ENCODE measurements around the gene DIP2C.
"Not testable (repeated sequence)": the region's sequence is repeated elsewhere in the genome, so short reads cannot be mapped to it uniquely, and the experiment has no call there.

DIP2C gene

DNA sequence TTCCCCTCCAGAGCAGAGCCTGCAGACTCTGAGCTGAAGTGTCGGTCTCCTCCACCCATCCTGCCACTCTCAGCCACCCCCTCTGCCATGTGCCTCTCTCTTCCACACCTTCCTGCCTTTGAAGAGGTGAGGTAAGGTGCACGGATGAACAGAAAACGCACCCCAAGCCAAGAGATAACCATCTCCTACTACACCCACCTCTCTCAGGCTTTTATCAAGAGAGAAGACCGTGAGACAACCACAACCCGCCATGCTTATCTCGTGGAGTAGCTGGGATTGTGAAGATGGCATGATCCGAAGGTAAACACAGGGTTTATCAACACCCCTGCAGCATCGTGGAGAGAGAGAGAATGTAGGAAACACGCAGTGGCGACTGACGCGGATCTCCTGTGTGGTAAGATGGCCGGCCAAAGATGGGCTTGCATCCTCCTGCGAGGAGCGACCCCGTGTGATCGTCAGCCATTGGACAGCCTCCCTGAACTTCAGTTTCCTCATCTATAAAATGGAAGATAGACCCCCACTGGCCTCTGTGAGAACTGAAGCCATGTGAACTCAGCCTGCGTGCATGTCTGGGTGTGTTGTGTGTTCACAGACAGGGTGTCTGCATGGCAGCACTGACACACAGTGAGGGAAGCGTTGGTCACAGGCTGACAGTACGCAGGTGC, 219.0 kb downstream of the DIP2C start:
- DNase-seq = peak; percentile 68

- DNase-seq = no peak
These were observed 219.5 kb downstream of the DIP2C start for GRCh38 chr10:469947-470338.

GRCh38 chr10:459743-460142, 229.7 kb downstream of the DIP2C start:
- DNase-seq = no peak

- DNase-seq = no peak
These were observed 231.0 kb downstream of the DIP2C start for GRCh38 chr10:458421-458851.

DNA sequence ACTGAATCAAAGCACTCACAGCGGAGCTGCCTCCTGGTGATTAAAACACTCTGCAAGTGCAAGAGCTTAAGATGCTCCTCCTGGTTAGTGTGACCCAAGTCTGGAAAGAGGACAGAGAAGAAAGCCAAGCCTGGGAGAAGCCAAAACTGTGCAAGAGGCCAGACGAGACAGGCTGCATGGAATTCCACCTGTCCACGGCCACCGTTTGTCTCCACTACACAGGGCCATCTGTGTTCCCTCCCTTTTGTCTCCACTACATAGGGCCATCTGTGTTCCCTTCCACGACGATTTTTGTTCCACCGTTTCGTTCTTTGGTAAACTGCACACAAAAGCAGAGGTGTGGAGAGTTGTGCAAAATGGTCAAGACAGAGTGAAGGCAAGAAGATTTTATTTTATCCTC, 233.0 kb downstream of the DIP2C start:
- DNase-seq = no peak

DNA sequence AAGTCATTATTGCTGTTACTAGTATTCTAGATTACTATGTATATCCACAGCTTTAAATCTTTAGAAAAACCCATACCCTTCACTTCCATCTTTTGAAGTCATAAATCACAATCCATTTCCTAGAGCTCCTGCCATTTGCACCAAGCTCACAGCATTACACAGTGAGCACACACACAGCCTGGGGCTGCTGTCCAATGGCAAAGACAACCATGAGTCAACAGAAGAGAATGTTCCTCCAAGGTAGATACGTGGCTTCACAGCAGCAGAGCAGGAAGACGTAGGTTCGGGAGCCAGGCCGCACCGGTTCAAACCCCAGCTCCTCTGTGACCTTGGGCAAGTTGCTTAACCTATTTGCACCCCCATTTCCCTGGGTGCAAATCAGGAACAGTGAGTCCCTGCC, 234.6 kb downstream of the DIP2C start:
- peak; percentile 28 for DNase-seq

GRCh38 chr10:453647-454046, 235.8 kb downstream of the DIP2C start:
- no peak for DNase-seq

- DNase-seq = no peak
These were observed 236.7 kb downstream of the DIP2C start for GRCh38 chr10:452512-453426.

- DNase-seq = no peak
These were observed 237.6 kb downstream of the DIP2C start for GRCh38 chr10:451856-452255.

- DNase-seq = peak; percentile 78
These were observed 238.4 kb downstream of the DIP2C start for GRCh38 chr10:451021-451471.

- DNase-seq = no peak
These were observed 239.0 kb downstream of the DIP2C start for GRCh38 chr10:450463-450862.

- not testable (repeated sequence) for DNase-seq
These were observed 240.1 kb downstream of the DIP2C start for GRCh38 chr10:449331-449730.

GRCh38 chr10:443459-443858, 246.0 kb downstream of the DIP2C start:
- no peak for DNase-seq

GRCh38 chr10:442209-442608, 247.3 kb downstream of the DIP2C start:
- DNase-seq = no peak

DNA sequence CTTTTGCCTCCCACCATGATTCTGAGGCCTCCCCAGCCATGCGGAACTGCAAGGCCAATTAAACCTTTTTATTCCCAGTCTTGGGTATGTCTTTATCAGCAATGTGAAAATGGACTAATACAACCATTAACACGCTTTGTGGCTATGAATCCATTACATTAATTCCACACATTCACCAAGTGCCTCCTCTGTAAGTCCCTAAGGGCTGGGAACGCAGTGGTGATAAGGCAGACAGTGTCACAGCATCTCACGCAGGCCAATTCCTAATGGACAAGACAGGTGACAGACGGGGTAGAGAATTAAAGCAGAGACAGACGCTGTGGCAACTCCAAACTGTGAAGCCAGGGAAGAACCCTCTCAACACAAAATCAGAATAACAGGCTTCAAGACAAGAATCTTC, 247.8 kb downstream of the DIP2C start:
- no peak for DNase-seq

DNA sequence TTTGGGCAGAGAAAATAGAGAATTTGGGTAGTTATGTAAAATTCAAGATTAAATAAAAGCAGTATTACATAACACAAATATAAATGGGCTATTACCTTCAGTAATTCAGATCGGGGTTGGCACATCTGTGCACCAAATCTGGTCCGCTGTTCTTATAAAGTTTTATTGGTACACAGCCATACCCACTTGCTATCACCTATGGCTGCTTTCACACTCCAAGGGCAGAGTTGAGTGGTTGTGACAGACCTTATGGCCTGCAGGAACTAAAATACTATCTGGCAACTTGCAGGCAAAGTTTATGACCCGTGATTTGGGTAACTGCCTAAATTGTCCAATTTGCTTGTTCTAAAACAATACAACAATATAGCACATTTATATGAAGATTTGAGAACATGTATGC, 249.3 kb downstream of the DIP2C start:
- no peak for DNase-seq

GRCh38 chr10:437698-438490, 251.6 kb downstream of the DIP2C start:
- no peak for DNase-seq

- peak; percentile 15 for DNase-seq
These were observed 252.4 kb downstream of the DIP2C start for GRCh38 chr10:436911-437665.

GRCh38 chr10:436013-436697, 253.3 kb downstream of the DIP2C start:
- no peak for DNase-seq

DNA sequence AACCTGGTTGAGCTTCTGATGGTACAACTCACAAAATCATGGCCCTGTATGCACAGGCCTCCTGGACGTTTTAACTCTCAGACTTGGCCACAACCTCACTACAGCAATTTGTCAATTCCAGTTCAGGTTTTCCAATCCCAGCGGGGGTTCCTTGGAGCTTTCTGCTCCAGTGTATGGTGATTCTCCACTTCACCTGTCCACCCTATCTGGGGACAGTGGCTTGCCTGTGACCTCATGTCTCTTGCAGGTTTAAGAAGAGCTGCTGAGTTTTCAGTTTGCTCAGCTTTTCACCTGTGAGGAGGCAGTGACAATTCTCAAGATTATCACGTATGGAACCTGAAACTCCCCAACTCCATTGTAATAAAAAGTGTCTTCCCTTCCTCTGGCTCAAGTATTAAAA, 254.1 kb downstream of the DIP2C start:
- no peak for DNase-seq

DNA sequence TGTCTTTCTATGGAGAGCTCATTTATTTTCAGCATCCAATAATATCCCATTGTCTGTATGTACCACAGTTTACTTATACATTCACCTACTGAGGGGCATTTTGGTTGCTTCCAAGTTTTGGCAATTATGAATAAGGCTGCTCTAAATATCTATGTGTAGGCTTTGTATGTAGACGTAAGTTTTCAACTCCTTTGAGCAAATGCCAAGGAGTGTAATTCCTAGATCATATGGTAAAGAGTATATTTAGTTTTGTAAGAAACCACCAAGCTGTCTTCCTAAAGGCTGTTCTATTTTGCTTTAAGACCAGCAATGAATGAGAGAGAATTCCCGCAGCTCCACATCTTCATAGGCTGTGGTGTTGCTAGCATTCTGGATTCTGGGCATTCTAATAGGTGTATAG, 259.8 kb downstream of the DIP2C start:
- no peak for DNase-seq
